Epidermal melanocyte (primary cell): ENCODE data around the gene USP30.
"Not testable (repeated sequence)": the region's sequence is repeated elsewhere in the genome, so short reads cannot be mapped to it uniquely, and the experiment has no call there.

Experiments used
- DNase-seq: peaks from one replicate; pipeline ENCODE4 v3.0.0; 2011; ENCODE audit warnings: low spot score; ENCODE audit not compliant: insufficient read length

The USP30 gene, protein sequence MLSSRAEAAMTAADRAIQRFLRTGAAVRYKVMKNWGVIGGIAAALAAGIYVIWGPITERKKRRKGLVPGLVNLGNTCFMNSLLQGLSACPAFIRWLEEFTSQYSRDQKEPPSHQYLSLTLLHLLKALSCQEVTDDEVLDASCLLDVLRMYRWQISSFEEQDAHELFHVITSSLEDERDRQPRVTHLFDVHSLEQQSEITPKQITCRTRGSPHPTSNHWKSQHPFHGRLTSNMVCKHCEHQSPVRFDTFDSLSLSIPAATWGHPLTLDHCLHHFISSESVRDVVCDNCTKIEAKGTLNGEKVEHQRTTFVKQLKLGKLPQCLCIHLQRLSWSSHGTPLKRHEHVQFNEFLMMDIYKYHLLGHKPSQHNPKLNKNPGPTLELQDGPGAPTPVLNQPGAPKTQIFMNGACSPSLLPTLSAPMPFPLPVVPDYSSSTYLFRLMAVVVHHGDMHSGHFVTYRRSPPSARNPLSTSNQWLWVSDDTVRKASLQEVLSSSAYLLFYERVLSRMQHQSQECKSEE

DNA sequence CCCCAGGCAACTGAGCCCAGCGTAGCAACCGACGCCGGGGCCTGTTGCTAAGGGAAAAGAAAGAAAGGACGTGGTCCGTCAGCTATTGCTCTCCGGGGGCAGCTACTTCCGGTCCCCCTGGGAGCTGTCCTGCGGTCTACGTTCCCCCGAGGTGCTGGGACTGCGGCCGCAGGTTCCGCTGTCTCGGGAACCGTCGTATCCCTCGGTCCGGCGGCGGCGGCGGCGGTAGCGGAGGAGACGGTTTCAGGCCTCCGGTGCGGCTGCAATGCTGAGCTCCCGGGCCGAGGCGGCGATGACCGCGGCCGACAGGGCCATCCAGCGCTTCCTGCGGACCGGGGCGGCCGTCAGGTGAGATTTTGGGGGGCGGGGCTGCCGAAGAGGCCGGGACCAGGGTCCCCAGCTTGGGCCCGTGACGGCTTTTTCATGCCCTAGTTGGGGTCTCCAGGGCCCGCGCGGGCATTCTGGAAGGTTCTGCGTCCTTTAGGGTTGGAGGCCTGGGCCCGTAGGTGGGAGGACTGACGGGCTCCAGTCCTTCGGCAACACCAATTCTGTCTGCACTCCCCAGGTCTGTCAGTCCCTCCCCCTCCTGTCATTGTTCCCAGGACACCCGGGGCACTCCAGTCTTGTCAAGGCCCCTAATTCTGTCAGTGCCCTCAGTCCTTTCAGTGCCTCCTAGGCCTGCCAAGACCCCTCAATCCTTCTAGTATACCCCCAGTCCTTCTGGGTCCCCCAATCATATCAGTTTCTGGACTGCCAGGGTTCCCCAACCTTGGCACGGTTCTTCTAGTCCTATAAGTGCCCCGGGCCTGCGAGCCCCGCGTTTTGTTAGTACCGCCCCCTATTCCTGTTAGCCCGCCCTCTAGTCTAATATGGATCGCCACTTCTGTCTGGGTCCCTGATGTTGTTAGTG, at the start of gene USP30:
TSS of gene USP30 (plus strand) at position 163 of the 910 bp plus-strand sequence. CDS start at position 266, 103 bp downstream.
- DNase-seq = peak; percentile 91

DNA sequence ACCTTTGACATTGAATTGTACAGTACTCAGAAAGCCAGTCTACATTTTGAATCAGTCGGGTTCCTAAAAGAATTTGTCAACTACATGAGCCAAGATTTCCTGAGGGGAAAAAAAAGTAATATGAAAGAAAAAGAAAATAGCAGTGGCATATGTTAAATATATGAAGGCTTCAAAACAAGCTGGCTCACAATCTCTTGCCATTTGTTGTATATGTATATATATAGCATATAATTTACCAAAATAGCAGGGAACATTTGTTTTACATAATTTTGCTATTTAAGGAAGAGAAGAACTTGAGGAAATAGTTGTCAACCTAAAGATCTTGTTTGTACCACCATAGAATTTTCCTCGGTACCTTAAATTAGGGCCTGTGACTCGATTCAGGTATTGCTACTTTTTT, 48.4 kb upstream of the USP30 start:
- no peak for DNase-seq

DNA sequence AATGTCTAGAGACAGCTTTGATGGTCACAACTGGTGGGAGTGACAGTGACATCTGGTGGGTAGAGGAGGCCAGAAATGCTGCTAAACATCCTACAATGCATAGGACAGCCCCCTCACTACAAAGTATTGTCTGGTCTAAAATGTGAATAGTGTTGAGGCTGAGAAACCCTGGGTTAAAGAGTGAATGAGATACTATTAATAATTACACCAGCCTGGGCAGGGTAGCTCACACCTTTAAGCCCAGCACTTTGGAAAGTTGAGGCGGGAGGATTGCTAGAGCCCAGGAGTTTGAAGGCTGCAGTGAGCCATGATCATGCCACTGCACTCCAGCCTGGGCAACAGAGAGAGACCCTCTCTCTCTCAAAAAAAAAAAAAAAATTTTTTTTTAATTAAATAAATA, 42.6 kb upstream of the USP30 start:
- no peak for DNase-seq

DNA sequence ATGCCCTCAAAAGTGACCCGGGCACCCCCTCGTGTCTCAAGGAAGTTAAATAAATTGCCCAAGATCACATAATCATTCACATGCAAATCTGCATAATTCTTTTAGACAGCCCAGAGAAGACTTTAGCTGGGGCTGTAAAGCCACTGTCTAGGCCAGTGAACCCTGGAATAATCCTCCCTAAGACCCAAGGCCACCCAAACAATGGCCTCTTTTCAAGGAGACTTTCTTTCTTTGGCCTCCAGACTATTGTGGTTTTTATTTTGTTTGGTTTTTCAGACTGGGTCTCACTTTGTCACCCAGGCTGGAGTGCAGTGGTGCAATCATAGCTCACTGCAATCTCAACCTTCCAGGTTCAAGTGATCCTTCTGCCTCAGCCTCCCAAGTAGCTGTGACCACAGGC, 42.1 kb upstream of the USP30 start:
- DNase-seq = no peak

DNA sequence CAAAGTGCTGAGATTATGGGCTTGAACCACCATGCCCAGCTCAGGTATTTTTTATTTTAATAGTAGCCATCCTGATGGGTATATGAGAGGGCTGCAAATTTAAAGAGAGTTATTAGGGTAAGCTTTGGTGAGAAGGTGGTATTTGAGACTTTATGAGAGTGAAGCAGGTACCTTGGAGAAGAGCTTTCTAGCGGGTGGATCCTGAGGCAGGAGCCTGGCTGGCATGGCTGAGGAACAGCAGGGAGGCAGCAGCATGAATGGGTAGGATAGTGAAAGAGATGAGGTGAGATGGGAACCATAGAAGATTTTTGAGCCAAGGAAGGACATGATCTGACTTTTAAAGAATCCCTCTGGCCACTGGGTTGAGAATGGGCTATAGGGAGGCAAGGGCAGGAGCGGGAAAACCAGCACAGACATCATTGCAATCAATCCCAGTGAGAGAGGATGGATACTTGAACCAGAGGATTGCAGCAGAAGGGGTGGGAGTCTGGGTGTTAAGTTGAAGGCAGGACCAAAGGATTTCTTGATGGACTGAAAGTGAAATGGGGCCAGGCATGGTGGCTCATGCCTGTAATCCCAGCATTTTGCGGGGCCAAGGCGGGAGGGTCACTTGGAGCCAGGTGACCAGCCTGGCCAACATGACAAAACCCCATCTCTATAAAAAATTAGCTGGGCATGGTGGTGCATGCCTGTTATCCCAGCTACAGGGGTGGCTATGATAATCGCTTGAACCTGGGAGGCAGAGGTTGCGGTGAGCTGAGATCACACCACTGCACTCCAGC, 37.2 kb upstream of the USP30 start:
- DNase-seq = no peak

DNA sequence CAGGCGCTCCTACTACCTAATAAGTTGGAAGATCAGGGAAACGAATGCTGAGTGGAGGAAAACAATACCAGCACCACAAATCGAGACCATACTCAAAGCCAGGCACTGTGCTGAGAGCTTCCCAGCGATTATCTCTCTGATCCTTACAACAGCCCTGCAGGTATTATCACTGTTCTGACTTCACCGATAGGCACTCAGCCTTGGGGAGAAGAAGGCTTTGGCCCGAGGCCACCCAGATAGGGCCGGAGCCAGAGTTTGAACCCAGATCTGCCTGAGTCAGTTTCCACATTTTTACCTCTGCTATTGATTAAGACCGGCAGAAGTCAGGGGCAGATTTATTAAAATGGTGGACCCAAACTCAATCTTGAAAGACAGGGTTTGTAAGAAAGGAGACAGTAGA, 36.4 kb upstream of the USP30 start:
- DNase-seq = no peak

DNA sequence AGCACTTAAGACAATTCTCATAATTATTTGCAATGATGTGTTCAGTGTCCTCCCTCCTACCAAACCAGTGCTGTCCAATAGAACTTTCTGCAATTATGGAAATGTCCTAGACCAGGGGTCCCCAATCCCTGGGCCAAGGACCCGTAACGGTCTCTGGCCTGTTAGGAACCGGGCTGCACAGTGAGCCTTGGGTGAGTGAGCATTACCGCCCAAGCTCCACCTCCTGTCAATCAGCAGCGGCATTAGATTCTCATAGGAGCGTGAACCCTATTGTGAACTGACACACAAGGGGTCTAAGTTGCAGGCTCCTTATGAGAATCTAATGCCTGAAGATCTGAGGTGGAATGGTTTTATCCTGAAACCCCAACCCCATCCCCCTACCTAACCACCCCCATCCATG, 35.4 kb upstream of the USP30 start:
- DNase-seq = no peak

DNA sequence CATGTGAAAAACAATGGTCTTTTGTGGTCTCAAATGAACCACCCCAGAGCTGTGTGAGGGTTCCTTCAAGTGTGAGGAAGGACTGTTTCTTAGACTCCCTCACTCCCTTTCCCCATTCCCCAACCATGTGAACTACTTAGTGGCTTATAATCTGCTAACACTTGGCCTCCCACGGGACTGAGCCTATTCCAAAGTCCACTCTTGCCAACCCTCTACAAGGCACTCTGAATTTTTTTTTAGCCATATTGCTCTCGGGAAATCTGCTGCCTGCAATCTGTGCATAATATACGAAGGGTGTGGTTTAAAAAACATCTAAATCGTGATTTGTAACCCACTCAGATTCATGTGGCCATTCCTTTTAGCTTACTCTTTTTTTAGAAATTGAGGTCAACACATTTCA, 34.1 kb upstream of the USP30 start:
- no peak for DNase-seq

DNA sequence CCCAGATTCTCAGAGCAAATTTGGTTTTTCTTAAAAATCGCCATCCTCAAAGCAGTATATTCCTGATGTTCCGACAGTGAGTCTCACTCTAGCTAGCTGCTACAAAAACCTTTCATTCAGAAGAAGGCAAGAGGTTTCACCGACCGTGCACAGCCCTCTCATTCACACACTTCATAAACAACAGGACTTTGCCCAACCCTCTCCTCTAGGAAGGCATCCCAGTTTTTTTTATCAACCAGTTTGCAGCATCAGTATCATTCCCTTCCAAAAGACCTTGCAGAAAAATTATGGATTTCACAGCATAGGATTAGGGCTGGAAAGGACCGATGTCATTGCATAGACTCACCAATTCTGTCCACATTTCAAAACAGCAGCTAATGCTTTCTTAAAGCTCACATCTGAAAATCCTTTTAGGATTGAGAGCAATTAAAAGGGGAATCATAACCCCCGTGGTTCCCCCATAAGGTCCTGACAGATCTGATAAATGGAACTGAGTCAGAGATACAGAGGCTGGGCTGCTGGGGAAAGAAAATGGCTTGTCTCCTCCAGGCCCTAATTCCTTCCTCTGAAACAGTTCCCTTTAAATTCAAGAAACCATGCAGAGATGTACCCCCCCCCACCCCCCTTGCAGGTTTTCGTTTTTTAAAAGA, 32.1 kb upstream of the USP30 start:
- DNase-seq = no peak

DNA sequence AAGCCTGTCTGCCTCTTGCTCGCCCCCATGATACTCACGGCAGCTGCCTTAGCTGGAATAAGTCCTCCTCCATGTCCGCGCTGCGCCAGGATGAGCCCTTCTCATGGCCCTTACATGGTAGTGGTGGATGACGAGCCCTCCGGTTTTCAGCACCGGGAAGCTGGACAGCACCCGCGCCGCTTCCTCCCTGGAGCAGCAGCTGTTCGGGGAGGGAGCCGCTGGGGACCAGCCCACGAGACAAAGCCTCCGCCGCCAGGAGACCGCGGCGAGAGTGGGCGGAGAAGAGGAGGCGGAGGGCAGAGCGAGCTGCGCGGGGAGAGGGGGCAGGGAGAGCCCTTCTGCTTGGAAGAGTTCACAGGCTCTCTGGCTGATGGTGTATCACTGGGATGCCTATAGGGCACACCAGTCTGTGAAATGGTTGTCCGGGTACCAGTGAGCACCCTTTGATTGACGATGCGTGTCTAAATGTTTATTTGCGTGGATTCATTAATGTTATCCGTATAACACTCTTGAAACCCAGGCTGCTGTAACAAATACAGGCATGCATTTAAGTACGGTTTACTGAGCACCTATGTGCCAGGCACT, 31.5 kb upstream of the USP30 start, which contains the start of gene SVOP:
TSS of gene SVOP (minus strand) at position 273 of the 585 bp plus-strand sequence. CDS start at position 73, 200 bp downstream.
- DNase-seq = peak; percentile 85

DNA sequence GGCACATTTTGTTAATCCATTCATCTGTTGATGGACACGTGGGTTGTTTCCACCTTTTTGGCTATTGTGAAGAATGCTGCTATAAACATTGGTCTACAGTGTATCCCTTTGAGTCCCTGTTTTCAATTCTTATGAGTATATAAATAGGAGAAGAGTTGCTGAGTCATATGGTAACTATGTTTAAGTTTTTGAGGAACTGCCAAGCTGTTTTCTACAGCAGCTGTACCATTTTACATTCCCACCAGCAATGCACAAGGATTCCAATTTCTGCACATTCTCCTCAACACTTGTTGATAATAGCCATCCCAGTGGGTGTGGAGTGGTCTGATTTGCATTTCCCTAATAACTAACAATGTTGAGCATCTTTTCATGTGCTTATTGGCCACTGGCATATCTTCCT, 24.6 kb upstream of the USP30 start:
- no peak for DNase-seq

DNA sequence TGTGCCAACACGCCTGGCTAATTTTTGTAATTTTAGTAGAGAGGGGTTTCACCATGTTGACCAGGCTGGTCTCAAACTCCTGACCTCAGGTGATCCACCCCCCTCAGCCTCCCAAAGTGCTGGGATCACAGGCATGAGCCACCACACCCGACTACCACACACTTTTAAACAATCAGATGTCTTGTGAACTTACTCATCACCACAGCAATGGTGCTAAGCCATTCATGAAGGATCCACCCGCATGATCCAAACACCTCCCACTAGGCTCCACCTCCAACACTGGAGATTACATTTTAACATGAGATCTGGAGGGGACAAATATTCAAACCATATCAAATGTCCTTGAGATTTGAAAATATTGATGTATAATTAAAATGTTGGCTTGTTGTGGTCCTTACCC, 23.8 kb upstream of the USP30 start:
- DNase-seq = not testable (repeated sequence)

DNA sequence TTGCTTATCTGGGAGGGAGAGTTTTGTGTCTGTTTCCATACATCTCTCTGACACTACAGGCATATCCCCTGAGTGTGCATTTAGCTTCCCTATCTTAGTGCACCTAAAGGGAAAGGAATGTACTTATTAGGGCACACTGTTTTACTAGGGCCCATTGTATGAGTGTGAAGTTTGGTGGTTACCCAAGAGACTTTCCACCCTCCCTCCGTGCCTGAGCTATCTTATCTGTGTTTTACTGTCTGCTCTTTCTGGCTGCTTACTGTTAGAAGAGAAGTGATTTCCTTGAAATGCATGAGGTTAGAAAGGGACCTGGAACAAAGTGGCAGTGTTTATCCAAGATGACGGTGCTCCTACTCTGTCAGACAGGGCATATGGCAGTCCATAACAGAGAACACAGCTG, 23.0 kb upstream of the USP30 start:
- no peak for DNase-seq

DNA sequence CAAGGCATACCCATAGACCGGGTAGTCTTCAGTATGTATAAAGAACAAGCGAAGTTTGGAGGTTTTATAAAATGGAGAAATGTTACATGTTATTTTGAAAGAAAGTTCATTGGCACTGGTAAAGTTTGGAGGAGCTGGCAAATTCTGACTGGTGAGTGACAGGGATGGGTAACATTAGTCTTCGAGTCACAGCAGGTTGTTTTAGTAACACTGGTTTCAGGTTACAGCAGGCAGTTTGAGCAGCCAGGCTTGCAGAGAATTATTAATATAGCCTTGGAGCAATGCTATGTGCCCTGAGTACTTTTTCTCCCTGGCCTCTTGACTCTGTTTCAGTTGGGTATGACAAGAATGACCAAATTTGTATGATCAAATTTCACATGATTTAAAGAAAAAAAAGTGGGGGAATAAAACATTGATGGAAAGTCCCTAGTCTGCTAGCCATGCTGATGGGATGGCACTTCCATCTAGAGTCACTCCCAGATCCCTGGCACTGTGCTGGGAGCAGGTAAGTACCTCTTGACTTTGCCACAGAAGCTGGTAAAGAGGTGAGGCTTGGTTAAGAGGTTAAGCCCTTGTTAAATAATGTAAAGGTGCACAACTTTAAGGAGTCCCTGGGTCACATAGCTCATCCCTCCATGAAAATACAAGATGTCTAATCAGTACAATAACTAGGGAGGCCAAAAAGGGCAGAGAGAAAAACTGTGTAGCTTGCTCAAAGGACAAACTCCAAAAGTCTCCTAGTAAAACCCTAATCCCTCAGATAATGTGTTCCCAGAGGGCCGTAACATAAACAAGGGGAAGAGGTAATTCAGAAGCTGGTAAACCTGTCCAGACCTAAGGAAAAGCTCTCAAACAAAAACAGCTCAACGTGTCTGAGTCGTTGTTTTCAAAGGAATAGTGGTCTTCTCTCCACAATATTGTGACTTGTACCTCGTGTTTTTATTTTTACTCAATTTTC, 18.9 kb upstream of the USP30 start:
- no peak for DNase-seq

DNA sequence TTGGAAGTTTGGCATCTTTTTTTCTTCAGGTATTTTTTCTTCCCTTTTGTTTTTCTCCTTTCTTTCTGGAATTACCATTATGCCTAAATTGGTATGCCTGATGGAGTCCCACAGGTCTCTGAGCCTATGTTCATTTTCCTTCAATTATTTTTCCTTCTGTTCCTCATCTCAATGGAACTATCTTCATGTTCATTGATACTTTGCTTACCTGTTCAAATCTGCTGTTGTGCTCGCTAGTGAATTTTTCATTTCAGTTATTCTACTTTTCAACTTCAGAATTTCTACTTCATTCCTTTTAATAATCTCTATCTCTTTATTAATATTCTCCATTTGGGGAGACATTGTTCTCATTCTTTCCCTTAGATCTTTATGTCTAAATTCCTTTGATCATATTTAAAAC, 15.4 kb upstream of the USP30 start:
- DNase-seq = no peak

DNA sequence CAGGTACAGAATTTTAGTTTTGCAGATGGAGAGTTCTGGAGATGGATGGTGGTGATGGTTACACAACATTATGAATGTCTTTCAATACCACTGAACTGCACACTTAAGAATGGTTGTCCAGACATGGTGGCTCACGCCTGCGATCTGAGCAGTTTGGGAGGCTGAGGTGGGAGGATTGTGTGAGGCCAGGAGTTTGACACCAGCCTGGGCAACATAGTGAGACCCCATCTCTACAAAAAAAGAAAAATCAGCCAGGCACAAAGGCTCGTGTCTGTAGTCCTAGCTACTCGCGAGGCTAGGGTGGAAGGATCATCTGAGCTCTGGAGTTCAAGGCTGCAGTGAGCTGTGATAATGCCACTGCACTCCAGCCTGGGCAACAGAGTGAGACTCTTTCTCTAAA, 8.1 kb upstream of the USP30 start:
- no peak for DNase-seq

DNA sequence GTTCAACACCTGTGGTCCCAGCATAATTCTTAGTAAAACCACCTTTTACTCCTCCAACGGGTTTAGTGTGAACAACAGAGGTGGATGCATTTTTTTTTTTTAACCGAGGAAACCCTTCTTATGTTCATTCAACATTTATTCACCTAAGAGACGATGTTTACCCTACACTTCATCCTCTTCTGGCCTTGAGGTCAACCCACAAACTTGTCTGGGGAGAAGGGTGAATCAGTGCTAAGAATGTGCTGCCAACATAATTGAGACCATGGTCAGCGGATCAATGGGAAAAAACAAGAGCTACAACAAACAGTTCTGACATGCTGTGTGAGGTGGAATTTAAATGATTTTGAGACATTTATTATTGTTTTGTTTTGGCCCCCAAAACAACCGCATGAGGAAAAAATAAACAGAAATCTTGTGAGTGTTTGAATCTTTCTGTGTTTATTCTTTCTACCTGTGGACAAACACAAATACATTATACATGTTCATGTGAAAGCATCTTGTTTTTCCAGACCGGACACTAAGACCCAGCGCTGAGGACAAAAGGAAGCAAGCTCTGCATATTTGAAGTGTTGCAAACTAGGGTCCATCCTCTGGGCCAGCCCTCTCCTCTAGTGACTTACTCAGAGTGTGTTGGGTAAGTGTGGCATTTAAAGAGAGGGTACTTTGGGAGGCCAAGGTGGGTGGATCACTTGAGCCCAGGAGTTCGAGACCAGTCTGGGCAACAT, 5.1 kb upstream of the USP30 start:
- DNase-seq = no peak

DNA sequence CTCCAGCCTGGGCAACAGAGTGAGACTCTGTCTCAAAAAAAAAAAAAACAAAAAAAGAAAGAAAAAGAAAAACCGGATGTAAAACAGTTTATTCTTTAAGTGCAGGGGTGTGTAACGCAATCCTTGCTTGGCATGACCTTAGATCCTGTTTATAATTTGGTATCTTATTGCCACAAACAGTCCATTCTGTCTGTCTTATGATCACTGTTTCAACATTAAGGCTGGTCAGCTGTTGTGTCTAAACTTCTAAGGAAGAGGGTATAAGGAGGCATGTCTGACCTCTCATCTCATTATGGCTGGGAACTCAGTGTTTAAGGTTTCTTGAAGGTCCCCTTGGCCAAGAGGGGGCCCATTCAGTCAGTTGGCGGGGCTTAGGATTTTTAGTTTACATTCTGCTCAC, 3.7 kb upstream of the USP30 start:
- DNase-seq = not testable (repeated sequence)

DNA sequence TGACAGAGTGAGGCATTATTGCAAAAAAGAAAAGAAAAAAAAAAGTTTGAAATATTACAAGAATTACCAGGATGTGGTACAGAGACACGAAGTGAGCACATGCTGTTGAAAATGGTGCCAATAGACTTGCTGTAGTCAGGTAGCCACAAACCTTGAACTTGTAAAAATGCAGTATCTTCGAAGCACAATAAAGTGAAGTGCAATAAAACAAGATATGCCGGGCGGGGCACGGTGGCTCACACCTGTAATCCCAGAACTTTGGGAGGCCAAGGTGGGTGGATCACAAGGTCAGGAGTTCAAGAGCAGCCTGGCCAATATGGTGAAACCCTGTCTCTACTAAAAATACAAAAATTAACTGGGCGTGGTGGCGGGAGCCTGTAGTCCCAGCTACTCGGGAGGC, 2.6 kb upstream of the USP30 start:
- not testable (repeated sequence) for DNase-seq
